Pulmonary artery endothelial cell (primary cell): ENCODE measurements around the gene FNDC3A. TPM values are rescaled to one million over a fixed set of nuclear protein-coding genes. Genes with fewer than 3 reads are reported as not detected.

Experiments used
- DNase-seq: peaks from one replicate; pipeline ENCODE4 v3.0.0-alpha.2; 2011; ENCODE audit warnings: low read depth, low spot score
- total RNA-seq: library from RNA; depleted of rRNA; stranded (reverse); fragments of >200 nt; gene quantifications from 2 replicates; pipeline ENCODE4 v1.2.3, GENCODE V29; 2014

Gene FNDC3A
- total RNA-seq, 1 donor from 2014 or later = 53.8 TPM

DNA sequence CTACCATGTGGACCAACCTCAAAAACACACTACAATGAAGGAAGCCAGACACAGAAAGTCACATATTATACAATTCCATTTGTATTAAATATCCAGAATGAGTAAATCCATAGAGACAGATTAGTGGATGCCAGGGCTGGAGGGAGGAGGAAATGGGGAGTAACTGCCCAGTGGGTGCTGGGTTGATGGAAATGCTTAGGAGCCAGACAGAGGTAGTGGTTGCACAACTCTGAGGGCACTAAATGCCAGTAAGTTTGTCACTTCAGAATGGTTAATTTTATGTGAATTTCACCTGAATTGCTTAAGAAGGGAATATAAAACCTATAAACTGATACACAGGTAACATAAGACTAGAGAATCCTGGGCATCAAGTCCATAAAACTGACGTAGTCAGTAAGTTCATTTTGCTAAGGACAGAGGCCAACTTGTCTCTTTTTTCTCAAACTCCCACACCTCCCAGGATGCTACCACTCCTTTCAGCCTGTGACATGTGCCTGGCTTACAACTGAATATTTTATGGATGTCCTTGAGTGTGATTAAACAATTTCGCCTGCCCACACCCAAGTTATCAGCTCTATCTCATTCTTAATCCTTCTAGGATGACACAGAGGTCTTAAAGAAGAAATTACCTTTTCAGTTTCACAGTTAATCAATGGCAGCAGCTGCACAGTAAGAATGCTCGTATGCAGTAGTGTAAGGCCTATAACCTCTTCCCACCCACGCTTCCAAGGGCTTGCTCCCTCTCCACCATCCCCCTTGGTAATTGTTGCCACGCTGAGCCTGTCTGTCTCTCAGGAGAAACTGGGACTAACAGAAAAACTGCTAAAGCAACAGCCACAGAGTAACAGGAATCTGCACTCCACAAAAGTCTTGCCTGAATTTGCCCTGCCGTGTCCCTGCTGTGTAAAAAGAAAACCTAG is 238.5 kb downstream of the FNDC3A start:
- no peak for DNase-seq

DNA sequence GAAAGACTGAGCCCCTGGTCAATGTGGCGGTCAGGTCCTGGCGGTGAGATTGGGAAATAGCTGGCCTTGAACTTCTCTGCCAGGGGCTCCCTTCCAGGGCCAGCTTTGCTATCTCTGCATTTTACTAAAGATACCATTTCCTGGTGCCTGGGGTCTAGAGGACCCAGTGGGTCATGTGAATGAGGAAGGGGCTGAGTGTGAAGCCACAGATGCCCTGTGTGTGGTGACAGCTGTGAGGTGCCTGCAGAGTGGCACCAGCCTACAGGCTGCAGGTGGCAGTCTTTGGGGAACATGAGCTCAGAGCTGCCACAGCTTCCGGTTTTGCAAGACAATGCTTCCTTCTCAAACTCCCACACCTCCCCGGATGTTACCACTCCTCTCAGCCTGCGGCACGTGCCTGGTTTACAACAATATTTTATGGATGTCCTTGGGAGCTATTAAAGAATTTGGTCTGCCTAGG is 239.2 kb downstream of the FNDC3A start:
- no peak for DNase-seq

DNA sequence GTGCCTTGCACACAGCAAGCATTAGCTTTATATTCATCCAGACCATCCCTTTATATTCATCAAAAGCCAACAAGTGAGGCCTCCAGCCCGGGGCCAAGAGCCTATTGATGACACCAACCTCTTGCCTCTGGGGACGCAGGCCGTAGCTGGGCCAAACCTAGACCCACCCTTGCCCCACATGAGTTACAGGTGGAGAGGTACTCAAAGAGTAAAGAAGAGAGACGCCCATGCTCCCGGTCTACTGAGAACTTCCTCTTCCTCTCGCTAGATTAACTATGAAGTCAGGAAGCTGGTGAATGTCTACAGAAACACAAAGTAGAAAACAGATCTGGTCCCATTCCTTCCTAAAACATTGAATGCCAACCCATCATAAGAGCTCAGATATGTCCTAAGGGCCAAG is 240.6 kb downstream of the FNDC3A start:
- DNase-seq = no peak

DNA sequence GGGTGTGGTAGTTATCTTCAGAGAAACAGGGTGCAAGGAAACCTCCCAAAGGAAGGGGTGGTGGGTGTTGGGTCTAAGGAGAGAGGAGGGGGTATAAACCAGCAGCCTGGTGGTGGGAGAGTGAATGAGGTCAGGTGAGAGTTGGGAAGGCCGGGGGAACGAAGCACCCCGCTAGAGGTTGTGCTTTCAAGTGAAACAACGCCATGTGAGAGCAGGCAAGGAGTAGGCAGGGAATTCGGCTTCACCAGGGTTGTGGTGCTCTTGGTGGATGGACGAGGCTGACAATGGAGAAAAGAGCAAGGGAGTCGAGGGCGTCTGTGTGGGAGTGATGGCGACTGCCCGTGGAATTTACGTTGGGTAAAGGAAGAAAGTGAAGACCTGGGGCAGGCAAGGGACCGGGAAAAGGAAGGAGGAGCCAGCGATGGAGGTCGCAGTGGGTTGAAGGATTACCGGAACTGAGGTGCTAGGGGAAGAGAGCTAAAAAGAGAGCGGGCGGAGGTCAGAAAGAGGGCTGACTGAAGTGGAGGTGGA is 242.3 kb downstream of the FNDC3A start:
- DNase-seq = no peak

DNA sequence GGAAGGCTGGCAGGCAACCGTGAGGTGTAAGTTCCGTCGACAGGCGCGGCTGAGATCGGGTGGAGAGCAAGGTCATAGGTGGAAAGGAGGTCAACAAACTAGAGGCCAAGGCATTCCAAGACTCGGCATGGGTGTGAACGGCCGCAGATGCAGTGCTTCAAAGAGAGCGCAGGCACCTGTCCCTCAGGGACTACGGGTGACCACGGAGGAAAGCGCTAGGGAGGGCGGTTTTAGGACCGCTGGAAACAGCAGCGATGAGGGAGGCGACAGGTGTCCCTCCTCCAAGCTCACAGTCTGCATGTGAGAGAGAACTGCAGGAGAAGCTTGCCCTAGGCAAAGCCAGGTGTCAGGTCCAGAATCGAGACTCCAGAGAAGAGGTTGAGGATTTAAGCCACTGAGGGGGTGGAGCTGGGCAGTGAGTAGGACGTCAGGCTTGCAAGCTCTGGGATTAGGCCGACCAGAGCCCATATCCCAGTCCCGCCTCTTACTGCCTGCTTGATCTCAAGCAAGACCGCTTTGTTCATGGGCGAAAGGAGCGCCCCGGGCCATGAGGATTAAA is 242.9 kb downstream of the FNDC3A start:
- DNase-seq = no peak

DNA sequence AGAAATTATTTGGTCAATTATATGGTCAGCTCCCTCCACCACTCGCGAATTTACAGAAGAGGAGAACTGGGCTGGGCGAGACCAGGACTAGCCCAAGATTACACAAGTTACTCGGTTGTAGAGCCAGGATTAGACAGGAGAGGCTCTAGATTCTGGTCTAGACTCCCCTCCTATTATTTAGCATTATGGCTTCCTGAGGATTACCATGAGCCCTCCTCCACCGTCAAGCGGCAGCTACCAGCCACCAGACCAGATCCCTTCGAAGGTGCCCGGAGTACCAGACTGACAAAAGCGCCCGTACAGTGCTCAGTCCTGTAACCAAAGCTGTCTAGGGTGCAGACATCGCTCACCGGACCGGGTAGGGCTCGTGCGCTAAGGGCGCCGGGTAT is 243.9 kb downstream of the FNDC3A start:
- no peak for DNase-seq

DNA sequence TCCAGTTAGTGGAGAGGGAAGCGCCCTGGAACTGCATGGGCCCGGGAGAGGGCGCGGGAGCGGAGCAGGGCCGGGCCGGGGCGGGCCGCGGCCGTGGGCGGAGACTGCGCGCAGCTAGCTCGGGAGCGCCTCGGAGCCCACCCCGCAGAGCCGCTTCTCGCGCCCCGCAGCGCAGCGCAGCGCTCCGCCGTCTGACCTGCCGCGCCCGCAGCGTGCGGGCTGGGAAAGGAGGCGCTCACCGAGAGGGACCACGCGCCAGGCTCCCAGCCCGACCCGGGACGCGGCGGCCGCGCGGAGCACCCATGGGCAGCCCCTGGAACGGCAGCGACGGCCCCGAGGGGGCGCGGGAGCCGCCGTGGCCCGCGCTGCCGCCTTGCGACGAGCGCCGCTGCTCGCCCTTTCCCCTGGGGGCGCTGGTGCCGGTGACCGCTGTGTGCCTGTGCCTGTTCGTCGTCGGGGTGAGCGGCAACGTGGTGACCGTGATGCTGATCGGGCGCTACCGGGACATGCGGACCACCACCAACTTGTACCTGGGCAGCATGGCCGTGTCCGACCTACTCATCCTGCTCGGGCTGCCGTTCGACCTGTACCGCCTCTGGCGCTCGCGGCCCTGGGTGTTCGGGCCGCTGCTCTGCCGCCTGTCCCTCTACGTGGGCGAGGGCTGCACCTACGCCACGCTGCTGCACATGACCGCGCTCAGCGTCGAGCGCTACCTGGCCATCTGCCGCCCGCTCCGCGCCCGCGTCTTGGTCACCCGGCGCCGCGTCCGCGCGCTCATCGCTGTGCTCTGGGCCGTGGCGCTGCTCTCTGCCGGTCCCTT is 244.5 kb downstream of the FNDC3A start, which contains the start of gene MLNR:
MLNR (plus strand) TSS at position 303 of the 820 bp plus-strand sequence; CDS start at position 303, 0 bp downstream.
- DNase-seq = no peak

DNA sequence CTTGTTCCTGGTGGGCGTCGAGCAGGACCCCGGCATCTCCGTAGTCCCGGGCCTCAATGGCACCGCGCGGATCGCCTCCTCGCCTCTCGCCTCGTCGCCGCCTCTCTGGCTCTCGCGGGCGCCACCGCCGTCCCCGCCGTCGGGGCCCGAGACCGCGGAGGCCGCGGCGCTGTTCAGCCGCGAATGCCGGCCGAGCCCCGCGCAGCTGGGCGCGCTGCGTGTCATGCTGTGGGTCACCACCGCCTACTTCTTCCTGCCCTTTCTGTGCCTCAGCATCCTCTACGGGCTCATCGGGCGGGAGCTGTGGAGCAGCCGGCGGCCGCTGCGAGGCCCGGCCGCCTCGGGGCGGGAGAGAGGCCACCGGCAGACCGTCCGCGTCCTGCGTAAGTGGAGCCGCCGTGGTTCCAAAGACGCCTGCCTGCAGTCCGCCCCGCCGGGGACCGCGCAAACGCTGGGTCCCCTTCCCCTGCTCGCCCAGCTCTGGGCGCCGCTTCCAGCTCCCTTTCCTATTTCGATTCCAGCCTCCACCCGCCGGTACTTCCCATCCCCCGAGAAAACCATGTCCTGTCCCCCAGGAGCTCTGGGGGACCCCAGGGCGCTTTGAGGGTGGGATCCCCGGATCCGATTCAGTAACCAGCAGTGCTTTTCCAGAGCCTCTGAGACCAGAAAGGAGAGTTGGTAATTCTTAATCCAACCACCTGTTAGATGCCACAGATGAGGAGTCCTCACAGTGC is 245.3 kb downstream of the FNDC3A start:
- no peak for DNase-seq

DNA sequence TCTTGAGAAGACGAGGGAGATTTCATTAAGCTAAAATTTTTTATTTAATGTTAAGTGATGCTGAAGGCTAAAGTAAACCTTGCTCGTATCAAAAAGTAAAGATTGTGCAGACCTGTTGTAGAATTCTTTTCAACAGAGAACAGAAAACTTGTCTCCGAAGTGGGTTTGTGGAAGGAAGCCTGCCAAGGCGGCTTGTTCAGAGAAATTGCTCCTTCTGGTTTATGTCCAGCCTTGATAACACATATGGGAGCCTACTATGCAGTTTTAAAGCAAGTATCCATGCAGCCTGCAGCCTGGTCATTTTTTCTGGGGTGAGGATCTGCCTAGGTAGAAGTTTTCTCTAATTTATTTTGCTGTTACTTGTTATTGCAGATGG is 245.9 kb downstream of the FNDC3A start:
- no peak for DNase-seq

DNA sequence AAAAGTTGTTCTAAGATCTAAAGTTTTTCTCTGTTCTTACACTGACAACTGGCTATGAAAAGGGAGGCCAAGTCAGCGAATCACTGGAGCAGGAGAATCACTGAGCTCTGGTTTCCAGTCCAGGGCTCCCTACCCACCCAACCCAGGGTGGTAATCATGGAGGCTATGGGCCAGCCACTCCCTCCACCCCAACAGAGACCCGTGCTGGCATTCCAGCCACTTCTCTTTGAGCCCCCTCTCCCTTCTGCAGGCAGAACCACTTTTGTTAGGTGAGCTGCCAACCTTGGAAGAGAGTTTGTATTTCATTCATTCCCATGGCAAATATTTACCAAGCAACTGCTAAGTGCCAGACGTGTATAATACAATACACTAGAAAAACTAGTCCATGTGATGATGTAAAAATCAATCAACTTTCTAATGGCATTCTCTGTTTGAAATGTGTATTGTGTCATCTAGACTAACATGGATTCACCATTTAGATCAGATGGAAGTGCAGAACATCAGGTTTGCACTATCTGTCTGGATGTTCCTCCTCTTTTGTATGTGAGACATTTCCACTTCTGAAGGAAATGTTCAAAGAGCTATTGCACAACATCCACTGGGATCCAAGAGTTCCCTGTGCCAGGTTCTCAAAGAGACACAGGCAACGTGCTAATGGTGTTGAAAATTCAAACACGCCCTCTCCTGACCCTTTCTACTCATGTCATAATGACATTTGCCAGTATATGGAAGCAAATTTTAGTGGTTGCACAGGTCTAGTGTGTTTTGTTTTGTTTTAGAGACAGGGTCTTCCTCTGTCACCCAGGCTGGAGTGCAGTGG is 249.7 kb downstream of the FNDC3A start:
- DNase-seq = no peak

DNA sequence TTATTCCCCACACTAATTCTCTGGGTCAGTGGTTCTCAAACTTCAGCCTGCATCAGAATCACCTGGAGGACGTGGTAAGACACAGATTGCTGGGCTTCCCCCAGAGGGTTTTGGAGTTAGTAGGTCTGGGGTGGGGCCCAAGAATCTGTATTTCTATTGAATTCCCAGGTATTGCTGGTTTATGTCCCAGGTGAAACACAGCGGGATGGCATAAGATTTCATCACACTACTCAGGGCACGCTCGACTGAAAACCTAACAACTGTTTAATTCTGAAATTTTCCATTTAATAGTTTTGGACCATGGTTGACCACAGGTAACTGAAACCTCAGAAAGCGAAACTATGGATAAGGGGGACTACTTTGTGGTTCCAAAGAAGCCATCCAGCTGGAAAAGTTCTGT is 250.9 kb downstream of the FNDC3A start:
- no peak for DNase-seq

DNA sequence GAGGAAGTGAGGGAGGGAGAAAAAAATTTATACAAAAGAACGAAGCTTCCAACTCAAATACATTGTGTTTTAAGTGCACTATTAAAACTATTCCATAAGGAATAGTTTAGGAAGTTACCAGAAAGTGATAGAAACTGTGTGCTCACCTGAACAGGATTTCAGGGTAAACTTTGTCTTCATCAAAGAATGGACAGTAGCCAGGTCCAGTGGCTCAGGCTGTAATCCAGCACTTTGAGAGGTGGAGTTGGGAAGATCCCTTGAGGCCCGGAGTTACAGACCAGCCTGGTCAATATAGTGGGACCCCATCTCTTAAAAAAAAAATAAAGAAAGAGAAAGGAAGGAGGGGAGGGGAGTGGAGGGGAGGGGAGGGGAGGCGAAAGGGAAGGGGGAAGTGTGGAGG is 259.0 kb downstream of the FNDC3A start:
- no peak for DNase-seq

DNA sequence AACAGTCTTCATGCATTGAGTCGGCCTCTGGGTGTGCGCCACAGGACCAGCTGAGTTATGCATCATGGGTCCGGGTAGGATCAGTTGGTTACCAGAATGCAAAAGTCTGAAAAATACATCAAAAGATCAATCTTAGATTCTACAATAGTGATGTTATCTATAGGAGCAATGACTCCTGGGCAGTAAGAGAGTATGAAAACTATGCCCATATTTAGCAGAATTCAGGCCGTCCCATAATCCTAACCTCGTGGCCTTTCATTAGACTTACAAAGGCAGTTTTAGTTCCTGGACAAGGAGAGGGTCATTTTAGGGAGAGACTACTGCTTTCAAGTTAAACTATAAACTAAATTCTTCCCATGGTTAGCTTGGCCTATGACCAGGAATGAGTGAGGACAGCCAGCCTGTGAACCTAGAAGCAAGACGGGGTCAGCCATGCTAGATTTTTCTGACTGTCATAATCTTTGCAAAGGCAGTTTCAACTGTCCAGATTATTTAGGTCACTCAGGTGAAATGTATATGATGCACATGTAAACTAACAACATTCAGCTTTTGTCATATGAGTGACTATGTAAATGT is 260.2 kb downstream of the FNDC3A start:
- no peak for DNase-seq

DNA sequence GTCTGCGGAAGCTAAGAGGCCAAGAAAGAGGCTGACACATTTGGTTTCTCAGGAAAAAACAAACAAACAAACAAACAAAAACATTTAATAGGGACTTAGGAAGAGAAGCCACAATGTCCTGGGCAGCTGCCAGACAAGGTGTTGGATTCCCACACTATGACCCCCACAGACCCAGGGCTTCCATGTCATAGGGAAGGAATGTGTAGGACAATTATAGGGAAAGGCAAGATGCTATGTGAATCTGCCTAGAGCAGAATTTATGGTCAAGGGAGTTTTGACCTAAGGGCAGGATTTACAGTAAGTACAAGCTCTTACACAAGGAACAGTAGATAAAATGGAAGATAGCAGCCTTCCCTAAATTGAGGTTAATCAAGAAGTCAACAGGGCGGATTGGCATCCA is 262.9 kb downstream of the FNDC3A start:
- no peak for DNase-seq

DNA sequence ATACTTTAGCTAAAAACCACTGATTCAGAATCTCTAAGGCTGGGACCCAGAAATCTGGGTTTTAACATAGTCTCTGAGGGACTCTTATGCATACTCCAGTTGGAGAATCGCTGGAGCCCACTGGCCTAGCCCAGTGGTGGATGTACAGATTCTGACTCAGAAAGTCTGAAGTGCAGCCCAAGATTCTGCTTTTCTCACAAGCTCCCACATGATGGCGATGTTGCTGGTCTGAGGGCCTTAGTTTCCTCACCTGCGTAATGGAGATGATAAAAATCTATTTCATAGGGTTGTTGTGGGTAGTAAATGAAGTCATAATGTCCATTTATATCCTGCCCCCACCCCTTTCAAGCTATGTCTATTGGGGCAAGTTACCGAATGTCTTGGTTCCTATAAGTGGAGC is 264.3 kb downstream of the FNDC3A start:
- DNase-seq = no peak

DNA sequence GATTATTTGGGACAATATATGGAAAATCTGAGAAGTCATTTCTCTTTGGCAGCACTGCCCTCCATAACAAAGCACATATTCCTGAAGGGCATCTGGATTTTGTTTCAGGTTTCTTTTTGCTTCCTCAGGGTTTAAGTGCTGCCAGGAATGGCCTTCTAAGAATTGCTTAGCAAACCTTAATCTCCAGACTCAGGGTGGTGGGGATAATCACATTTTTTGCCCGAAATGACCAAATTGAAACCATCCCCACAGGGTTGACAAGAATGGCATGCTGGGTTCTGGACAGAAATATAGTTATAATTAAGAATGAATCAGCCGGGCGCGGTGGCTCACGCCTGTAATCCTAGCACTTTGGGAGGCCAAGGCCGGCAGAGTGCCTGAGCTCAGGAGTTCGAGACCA is 265.6 kb downstream of the FNDC3A start:
- DNase-seq = no peak

DNA sequence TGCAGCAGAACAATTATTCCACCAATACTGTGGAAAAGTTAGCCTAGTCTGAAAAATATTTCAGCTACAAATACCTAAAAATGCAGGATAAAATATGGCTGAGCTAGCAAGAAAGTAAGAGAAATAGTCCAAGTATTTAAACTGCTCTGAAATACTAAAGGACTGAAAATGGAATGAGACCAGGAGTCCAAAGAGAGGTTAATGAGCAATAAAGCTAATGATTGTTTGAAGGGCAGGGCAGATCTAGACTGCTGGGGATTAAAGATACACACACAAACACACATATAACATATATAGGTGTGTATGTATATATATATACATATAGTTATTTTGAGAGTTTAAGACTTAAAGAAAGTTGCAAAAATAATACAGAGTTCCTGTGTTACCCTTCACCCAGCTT is 269.4 kb downstream of the FNDC3A start:
- no peak for DNase-seq

DNA sequence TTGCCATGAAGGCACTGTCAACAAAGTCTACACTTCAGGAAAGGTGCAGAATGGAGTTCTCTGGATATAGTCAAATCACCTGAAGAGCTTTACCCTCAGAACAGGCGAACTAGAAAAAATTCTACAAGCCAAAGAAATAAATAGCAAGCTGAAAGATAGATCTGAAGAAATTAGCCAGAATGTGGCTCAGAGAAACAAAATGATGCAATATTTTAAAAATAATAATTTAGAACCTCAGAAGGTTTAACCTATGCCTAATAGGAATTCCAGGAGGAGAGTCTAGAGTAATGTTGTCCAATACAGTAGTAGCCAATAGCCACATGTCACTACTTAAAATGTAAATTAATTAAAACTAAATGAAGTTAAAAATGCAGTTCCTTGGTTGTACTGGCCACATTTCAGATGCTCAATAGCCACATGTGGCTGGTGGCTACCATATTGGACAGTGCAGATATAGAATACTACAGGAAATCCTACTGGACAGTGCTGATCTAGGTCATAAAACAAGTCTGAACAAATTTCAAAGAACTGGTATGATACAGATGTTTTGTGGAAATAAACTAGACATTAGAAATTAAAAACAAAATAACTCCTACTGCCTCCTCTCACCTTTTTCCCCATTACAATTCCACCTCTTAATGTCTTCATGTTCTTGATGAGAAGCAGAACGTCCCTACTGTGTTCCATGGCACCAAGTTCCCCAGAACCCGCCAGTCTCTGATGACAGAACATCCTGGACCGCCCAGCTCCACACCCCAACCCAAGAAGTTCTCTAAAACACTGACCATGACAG is 271.3 kb downstream of the FNDC3A start:
- no peak for DNase-seq
